Testis (tissue), 2 donors: ENCODE results near the gene ECEL1.

ENCODE experiments used
- CTCF ChIP-seq, 3 experiments: fragments of 450-650 bp in 2 of 3; fragments of 200-600 bp in 1 of 3; sonication (generic) in 1 of 3; IDR thresholded peaks; one replicate each; pipeline ENCODE4 v1.5.1; 2016 to 2019; ENCODE audit warnings: antibody characterized with exemption in 3 of 3, mild to moderate bottlenecking in 2 of 3, moderate library complexity in 1 of 3
- POLR2A ChIP-seq: fragments of 450-650 bp; IDR thresholded peaks from one replicate; pipeline ENCODE4 v1.6.1; 2017; ENCODE audit warnings: antibody characterized with exemption, mild to moderate bottlenecking, moderate library complexity

- TF ChIP-seq CTCF (IDR thresholded peaks at IDR 0.05) (no peak), POLR2A (no peak)
Measured at GRCh38 chr2:232441147-232441651, 46.4 kb downstream of the ECEL1 start.
